T-helper 1 cell treated with Interleukin-12 subunit alpha and Interleukin-12 subunit beta and Interleukin-4 antibody, amounts not matched to agents 30 ng/mL and 1 ng/mL, for 36 hours (primary cell): Measurements from ENCODE around the gene AURKA. TPM values are rescaled to one million over a fixed set of nuclear protein-coding genes. Genes with fewer than 3 reads are reported as not detected.

Source experiments
- intact Hi-C: fragments of 100-400 bp; cut with micrococcal nuclease; formaldehyde crosslinking; loops from one replicate; pipeline ENCODE4 v1.15.1; 2024
- total RNA-seq: library from RNA; stranded (reverse); gene quantifications from 2 replicates; pipeline ENCODE4 v1.2.3, GENCODE V29; 2022

AURKA gene
- total RNA-seq, 1 donor from 2014 or later, result 46.7 TPM

DNA sequence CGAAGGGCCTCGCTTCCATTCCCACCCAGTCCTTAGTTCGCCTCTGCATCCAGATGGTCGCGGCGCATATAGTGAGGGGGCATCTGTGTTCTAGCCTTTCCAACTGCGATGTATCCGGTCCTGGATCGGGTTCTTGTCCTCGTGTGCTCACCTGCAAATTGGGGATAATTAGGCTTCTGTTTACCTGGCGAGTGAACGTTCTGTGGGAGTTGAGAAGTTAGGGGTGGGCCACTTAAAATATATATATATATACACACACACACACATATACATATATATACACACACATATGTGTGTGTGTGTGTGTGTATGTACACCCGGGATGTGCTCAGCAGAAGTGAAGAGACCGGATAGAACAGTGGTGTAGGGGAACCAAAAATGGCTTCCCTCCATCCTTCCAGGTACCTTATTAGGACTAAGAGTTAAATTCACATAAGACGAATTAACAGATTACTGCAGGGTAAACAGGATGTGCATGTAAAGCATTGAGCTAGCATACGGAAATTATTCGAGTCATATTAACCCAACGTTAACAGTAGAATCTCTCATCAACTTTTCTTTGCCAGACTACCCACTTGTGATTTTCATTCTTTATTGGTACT lies 967 bp upstream of the AURKA start:
- intact Hi-C loops, result loop anchor here (1.0 to 5.0 kb wide), 10 partner anchors 7 to 1914 kb away; partner anchors contain the start of genes CASS4, FAM210B, RAB22A and RAE1

DNA sequence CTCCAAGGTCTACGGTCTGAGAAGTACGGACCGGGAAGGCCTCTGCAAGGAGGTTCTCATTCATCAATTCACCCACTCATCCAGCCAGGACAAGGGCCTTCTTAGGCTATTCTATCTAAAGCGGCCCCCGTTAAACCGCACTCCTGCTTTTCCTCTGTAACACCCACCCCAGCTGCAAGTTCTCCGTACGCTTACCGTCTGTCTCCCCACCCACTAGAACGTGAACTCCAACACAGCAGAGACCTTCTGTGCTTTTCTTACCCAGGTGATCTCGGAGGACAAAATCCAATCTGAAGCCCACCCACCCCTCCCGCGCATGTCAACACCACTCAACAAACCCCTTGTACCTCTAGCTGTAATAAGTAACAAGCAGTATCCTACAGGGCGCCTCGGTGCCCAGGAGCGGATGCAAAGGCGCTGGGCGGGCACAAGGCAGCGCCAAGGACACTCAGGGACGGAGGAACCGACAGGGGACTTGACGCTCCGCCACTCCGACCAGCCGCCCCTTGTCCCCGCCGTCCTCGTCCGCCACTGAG lies 351 bp downstream of the AURKA start:
- intact Hi-C loops, result loop anchor here (1.0 to 5.0 kb wide), 11 partner anchors 9 to 1916 kb away; partner anchors contain the start of genes CASS4, FAM210B, RAB22A and RAE1

DNA sequence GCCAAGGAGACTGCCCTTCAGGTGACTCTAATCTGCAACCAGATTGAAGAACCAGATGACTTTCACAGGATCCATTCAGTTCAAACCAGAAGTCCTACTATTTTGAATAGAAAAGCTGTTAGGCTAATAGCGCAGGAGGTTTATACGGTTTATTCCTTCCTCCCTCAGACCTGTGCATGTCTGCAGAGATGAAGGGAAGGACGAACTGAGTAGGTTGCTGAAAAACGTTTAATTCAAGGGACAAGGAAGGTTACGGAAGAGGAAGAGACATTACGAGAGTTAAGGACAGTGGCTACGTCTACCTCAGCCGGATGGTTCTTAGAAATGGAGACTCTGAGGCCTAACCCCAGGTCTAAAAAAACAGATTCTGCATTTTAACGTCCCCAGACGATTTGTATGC lies 978 bp downstream of the AURKA start:
- intact Hi-C loops, result loop anchor here (2.0 to 5.0 kb wide), 4 partner anchors 16 to 1916 kb away; partner anchors contain the start of genes RAB22A and RAE1

DNA sequence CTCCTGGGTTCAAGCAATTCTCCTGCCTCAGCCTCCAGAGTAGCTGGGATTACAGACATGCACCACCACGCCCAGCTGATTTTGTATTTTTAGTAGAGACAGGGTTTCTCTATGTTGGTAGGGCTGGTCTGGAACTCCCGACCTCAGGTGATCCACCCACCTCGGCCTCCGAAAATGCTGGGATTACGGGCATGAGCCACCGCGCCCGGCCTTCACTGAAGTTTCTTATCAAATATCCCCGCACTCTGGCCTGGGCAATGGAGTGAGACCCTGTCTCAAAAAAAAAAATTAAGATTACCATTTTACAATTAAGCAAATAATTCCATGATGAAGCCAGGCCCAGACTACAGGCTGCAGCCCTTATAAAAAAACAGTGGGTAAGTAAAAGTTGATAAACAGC lies 1.6 kb downstream of the AURKA start:
- intact Hi-C loops, result loop anchor here (2.0 to 5.0 kb wide), 4 partner anchors 16 to 1917 kb away; partner anchors contain the start of genes RAB22A and RAE1

DNA sequence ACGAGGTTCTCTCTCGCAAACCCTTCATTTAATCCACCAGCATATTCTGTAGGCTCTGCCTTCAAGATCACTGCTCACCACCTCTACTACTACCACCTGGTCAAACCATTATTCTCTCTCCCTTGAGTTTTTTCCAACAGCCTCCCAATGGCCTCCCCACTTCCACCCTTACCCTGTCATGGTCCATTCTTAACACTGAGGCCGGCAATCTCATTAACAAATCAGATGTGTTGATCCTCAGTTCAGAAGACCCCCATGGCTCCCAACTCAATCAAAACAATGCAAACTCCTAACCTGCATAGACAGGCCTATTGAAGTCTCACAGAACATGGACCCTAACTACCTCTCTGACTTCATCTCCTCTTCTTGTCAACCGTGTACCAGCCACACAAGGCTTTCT lies 2.2 kb downstream of the AURKA start:
- intact Hi-C loops, result loop anchor here (2.0 to 5.0 kb wide), 4 partner anchors 15 to 1917 kb away; partner anchors contain the start of genes RAB22A and RAE1

DNA sequence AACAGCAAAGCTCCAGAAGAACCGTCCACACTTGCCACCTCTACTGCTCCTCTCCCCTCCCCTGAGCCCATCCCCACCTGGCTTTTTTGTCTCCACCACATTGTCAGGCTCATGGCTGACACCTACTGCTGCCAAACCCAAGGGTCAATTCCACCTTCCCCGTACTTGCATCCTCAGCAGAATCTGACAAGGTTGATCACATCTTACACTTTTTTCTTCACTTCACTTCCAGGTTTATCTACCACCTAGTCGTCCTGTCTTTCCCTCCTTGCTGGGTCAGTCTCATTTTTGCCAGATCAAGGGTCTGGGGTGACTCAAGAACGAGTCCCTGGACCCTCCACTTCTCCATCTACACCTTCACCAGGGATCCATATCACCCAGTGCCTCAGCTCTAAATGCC lies 3.1 kb downstream of the AURKA start:
- intact Hi-C loops, result no loop called here

DNA sequence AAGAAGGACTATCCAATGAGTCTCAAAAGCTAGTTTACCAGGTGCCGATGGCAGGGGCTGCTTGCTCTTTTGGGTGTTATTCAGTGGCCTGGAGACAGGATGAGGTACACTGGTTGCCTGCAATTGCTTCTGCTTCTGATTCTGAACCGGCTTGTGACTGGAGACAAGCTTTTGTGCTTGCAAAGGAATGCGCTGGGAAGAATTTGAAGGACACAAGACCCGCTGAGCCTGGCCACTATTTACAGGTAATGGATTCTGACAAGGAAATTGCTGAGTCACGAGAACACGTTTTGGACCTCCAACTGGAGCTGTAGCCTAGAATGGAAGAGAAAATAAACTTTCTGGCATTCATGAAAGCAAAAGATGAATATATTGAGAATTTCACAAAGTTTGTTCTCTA lies 5.8 kb downstream of the AURKA start:
- intact Hi-C loops, result no loop called here

DNA sequence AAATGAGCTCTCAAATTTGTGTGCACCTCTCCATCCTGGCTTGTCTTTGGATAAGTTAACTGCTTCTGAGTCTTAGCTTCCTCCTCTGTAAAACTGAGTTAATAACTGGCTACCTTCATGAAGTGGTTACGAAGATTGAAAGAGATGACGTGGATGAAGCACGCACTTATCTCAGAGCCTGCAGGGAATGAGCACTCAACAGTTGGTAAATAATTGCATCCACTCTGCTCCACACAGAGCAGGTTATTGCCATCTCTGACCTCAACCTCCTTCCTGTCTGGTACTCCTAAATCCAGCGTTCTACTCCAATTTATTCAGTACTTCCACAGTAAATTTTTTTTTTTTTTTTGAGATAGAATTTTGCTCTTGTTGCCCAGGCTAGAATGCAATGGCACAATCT lies 6.9 kb downstream of the AURKA start:
- intact Hi-C loops, result no loop called here

DNA sequence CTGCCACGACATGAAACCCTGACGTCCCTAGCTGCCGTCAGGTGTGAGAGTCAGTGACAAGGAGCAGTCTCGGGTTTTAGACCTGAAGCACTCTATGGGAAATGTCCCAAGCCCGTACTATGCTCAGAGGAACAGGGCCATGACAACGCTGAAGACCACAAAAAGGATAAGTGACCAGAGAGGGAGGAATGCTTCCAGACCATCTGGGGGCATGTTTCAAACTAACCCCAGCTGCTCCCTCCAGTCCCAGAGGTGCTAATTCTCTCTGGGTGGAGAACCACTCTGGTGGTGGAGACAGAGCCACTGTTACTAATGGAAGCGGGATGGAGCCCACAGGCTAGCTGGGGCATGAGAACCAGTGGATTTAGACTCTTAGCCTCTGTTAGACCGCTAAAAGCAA lies 8.7 kb downstream of the AURKA start:
- intact Hi-C loops, result no loop called here

DNA sequence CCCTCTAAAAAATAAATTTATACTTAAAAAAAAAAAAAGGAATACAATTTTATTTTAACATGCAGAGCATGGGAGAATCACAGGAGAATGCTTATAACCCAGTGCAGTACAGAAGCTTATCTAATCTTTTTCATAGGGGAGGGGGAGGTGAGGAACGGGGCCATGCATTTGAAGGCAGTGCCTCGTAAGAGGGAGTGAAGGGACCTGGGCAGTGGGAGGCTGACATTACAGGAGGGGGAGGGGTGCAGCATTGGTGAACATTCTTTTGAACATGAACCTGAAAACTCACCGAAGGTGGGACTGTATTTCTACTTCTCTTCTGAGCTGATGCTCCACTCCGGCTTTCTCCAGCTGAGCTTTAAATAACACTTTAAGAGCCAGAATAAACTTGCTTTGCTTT lies 9.3 kb downstream of the AURKA start:
- intact Hi-C loops, result no loop called here

DNA sequence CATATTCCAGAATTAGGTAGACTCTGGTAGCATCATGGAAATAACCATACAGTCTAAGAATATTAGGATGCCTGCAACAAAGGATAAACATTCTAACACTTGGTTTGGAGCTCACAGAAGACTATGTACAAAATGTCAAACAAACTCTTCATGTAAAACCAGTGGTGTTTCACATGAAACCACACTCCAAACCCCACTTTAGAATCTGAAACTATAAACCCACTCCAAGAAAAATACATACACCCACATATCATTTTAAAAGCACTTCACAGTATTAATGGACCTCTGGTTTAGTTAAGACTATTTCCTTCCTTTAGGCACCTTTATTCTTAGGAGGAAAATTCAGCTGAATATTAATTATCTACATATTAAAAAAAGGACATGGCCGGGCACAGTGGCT lies 10.5 kb downstream of the AURKA start:
- intact Hi-C loops, result no loop called here

DNA sequence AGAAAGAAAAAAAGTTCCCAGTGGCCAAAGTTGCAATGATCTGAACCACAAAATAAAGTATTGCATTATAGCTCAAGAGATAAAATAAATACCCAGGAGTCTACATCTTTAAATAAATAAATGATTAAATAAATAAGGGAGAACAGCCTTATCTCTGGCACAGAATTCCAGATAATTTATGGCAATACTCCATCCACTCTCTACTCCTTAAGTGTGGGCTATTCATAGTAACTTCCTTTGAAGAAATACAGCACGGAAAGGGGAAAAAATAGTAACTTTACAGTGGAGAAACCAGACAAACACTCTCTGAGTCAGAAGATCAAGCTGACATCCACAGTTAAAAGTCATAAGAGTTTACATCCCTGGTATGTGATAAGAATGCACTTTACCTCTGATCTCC lies 11.6 kb downstream of the AURKA start:
- intact Hi-C loops, result no loop called here

DNA sequence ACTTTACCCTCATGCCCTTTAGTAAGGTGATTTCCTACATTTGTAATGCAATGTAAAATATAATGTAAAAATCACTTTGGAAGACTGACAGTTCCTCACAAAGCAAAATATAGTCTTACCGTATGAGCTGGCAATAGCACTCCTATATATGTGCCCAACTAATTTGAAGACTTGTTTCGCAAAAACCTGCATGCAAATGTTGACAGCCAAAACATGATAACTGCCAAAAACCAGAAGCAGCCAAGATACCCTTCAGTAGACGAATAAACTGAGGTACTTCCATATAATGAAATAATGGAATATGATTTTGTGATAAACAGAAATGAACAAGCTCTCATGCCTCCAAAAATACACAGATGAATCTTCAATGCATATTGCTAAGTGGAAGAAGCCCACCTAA lies 13.6 kb downstream of the AURKA start:
- intact Hi-C loops, result no loop called here

DNA sequence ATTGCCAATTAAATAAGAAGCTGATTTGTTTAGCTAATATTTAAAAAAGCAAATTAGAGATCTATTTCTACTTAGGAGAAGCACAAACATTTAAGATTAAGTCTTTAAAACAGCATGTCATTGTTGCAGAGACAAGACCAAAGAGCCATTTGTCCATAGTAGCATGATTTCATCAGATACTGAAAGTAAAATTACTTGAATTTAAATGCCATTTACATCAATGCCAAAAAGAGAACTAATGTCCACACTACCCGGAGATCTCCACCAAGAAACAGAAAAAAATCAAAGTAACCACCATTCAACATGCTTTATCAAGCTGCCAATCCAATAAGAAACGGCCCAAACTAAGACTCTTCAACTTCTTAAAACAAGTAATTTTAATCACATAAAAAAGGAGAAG lies 15.7 kb downstream of the AURKA start:
- intact Hi-C loops, result no loop called here

DNA sequence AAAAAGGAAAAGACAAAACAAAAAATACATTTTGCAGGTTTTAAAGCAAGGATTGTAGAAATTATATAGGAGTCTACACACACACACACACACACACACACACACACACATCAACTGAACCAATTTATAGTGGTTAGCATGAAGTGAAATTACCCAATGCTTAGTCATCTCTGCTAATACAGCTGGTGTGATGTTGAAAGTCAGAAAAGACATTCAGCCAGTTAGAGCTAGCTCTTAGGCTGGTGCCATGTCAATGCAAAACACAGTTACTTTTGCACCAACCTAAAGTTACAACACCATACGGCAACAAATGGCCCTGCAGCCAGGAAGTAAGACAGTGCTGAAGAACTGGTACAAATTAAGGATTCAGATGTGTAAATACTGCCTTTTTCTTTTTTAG lies 18.1 kb downstream of the AURKA start:
- intact Hi-C loops, result loop anchor here (2.0 kb wide), 2 partner anchors 15 to 17 kb away; partner anchors contain the start of gene FAM210B

DNA sequence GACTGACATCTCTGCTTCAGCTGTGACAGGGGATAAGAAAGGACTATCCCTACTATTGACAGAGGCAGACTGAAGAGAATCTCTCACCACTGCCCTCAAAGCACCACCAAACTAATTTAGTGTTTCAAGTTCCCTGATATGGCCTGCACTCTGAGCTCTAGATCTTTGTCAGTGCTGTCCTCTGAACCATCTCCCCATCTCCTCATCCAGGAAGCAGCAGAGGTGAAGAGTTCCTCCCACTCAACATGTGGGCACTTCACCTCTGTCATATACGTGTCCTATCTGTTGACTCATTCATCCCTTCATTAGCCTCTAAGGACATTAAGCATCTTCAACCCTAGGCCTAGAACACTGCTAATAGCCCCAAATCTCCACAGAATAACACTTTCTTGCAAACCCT lies 19.2 kb downstream of the AURKA start:
- intact Hi-C loops, result loop anchor here (2.0 kb wide), 1 partner anchor 14 kb away; the partner anchor contains the start of gene FAM210B

DNA sequence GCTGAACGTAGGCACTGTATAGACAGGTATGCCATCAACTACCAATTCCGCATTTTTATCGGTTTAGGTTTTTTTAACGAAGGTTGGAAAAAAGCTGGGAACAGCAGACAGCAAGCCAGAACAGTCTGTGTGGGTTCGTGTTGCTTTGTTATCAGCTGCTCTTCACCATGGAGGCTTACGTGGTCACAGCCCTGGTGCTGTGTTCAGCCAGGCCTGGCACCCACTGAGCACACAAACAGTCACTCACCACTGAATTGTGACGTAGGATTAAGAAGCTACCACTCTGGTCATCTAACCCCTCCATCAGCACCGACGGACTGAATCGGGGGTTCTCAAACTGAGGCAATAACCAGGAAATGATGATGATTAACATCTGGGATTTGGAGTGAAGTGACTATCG lies 20.0 kb downstream of the AURKA start:
- intact Hi-C loops, result loop anchor here (2.0 kb wide), 1 partner anchor 13 kb away; the partner anchor contains the start of gene FAM210B

DNA sequence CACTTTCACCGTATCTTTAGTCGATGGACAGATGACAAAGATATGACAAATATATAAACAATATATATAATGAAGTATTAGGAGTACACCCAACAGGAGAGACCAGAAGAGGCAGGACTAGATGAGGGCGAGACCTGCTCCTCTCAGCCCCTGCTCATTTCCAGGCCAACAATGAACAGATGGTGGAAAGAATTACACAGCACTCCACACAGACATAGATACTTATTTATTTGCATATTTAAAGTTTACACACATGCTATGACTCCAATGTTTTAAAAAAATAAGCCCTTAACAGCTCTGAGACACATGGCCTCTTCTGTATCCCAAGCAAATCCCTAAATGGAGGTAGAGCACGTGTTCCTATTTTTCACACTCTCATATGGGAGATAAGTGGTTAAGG lies 22.8 kb downstream of the AURKA start:
- intact Hi-C loops, result no loop called here

DNA sequence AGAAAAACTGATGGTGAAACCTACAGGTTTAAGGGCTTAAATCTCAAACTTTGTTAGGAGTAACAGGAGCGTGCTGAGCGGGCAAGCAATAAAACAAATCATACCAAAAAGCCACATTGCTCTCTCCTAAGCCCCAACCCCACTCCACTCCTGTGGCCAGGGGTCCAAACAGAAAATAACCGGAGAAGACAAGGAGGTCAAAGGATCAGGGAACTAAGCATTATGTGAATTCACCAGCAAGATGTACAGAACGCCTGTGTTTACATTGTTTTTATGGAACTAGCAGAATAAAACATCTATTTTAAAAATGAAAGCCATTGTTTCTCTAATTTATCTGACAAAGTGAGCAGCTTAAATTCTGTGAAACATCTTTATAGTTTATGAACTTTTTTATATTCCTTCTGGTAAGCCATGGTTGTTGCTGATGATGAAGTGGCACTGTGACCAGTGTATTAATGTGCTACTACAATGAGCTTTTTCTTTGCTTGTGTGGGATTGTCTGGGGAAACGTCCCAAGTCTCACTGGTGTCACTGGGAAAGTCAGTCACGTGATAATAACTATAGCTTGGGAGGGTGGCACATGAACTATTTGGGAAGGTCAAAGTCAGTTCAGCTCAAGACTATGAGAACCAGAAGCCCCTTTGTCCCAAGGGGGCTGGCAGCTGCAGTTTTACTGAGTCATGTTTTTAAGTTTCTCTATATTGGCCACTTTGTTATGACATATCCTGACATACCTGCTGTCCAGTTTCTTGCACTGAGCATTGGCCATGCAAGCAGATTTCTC lies 23.5 kb downstream of the AURKA start:
- intact Hi-C loops, result no loop called here

DNA sequence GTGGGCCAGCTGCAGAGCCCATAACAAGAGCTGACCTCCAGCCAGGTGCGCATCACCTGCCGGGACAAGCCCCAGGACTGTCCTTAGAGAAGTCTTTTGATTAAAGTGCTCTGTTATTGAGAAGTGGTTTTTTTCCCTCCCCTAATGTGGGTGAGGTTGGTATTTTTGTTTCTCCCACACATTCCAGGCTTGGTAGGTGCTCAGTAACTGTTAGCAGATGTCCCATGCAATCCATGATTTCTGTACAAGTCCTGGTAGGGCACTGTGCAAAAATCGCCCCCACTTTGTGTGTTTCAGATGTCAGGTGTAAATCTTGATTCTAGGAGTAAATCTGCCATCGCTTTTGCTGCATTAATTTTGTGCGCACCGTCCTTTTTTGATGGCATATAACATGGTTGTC lies 28.5 kb downstream of the AURKA start:
- intact Hi-C loops, result no loop called here

DNA sequence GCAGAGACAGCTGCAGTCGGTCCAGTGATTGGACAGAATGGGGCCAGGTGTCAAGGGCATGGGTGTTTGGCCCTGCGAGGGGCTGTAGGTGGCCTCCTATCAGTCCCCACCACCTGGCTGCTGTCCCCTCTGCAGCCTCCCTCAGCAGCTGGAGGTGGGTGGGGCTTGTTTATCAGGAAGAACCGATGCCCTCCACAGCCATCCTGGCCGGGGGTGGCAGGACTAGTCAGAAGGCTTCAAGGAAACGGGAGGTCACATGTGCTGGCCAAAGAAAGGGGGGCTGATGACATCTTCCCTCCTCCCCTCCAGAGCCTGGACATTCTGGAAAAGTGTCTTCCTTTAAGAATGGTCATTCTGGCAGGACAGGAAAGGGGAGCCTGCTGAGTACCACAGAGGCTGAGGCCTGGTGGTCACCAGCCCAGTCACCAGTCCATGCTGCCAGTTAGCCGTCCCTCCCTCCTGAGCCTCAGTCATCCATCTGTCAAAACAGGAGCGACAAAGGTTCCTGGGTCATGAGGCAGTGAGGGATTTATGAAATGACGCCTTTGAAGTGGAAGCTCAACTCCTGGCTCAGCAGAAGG lies 29.1 kb downstream of the AURKA start:
- intact Hi-C loops, result no loop called here

DNA sequence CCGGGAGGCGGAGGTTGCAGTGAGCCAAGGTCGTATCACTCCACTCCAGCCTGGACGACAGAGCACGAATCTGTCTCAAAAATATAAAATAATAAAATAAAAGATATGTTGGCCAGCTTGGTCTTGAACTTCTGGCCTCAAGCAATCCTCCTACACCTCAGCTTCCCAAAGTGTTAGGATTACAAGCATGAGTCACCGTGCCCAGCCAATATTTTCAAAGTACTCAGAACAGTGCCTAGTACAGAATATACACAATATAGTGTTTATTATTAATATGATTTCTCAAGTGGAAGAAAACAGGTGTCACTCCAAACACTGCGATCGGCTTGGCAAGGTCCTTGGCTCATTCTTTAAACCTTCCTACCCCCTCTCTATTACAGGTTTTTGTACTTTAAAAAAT lies 30.1 kb downstream of the AURKA start:
- intact Hi-C loops, result no loop called here
